C4-2B (cell line): ENCODE results near the gene FLAD1.

Experiments used
- ZFX ChIP-seq: fragments of 450-650 bp; IDR thresholded peaks from 2 replicates; pipeline ENCODE4 v1.6.1; 2017
- TF ChIP-seq, protein P1 (sequence below): fragments of 450-650 bp; conservative IDR thresholded peaks from 2 replicates; pipeline ENCODE4 v1.5.1; 2017; ENCODE audit warnings: mild to moderate bottlenecking

DNA sequence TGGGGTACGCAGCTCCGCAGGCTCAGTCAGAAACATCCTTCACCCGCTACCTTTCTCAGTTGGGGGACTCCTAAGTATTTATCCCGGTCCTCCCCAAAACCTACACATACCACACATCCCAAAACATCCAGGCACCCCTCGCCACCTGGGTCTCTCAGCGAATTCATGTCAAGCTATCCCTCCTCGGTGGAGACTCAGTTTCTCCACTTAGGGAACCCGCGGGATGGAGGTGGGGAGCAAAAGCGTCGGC is 18.2 kb downstream of the FLAD1 start:
- TF ChIP-seq, protein P1, sequence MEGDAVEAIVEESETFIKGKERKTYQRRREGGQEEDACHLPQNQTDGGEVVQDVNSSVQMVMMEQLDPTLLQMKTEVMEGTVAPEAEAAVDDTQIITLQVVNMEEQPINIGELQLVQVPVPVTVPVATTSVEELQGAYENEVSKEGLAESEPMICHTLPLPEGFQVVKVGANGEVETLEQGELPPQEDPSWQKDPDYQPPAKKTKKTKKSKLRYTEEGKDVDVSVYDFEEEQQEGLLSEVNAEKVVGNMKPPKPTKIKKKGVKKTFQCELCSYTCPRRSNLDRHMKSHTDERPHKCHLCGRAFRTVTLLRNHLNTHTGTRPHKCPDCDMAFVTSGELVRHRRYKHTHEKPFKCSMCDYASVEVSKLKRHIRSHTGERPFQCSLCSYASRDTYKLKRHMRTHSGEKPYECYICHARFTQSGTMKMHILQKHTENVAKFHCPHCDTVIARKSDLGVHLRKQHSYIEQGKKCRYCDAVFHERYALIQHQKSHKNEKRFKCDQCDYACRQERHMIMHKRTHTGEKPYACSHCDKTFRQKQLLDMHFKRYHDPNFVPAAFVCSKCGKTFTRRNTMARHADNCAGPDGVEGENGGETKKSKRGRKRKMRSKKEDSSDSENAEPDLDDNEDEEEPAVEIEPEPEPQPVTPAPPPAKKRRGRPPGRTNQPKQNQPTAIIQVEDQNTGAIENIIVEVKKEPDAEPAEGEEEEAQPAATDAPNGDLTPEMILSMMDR: no peak
- no peak for TF ChIP-seq ZFX
